Hematopoietic multipotent progenitor cell treated with erythropoietin and hydrocortisone succinate and interleukin-3 and kit ligand, for 8 days (in vitro differentiated cells): ENCODE results near the gene ILRUN.
"Not testable (repeated sequence)": the region's sequence is repeated elsewhere in the genome, so short reads cannot be mapped to it uniquely, and the experiment has no call there.

Experiments
- DNase-seq: peaks from one replicate; pipeline ENCODE4 v3.0.0-alpha.2; 2015

ILRUN gene

DNA sequence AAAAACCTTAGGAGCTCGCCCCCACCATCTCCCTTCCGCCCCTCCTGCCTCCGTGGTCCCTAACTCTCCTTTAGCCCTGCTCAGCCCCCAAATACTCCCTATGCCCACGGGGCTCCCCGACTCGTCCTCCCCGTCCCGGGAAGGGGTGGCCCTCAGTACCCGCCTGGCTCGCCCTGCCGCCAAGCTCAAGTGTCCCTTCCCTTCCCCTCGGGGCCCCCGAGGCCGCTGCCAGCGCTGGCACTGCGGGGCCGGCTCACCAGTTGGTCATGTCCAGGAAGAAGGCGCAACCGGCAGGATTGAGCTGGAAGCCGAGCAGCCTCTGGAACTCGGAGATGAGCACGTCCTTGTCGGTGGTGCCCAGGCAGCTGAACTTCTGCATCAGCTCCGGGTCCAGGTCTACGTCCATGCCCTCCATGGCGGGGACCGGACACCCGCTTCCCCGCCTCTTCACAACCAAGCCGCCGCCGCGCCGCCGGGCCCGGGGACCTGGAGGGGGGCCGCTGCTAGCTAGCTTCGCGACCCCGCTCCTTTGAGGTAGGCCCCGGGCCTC, 303 bp downstream of the ILRUN start:
- DNase-seq = peak; percentile 23

- DNase-seq = no peak
Measured at GRCh38 chr6:34695729-34696188, 808 bp downstream of the ILRUN start.

GRCh38 chr6:34692280-34692679, 4.3 kb downstream of the ILRUN start:
- DNase-seq = no peak

GRCh38 chr6:34689742-34690141, 6.8 kb downstream of the ILRUN start:
- DNase-seq = no peak

DNA sequence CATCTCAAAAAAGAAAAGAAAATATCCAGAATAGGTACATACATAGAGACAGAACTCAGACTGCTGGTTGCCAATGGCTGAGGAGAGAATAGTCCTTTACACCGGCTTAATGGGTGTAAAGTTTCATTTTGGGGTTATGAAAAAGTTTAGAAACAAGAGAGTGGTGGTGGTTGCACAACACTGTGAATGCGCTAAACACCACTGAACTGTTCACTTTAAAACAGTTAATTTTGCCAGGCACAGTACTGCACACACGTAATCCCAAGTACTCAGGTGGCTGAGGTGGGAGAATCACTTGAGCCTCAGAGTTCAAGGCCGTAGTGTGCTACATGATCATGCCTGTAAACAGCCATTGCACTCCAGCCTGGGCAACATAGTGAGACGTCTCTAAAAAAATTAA, 7.6 kb downstream of the ILRUN start:
- no peak for DNase-seq

DNA sequence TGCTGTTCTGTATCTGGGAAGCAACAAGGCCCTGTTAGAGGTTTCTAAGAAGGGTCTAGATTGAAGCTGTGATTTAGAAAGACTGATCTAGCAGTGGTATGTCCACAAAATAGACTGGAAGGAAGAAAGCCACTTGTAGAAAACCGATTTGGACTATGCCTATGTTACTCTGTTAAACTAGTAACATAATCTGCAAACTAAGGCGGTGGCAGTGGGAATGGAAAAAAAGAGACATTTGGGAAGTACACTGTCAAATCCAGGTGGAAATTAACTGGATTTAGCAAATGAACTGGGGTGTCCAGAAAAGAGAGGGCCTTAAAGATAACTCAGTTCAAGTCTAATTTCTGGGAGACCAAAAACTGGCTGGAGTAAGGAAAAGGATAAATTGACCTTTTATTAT, 11.6 kb downstream of the ILRUN start:
- no peak for DNase-seq

DNA sequence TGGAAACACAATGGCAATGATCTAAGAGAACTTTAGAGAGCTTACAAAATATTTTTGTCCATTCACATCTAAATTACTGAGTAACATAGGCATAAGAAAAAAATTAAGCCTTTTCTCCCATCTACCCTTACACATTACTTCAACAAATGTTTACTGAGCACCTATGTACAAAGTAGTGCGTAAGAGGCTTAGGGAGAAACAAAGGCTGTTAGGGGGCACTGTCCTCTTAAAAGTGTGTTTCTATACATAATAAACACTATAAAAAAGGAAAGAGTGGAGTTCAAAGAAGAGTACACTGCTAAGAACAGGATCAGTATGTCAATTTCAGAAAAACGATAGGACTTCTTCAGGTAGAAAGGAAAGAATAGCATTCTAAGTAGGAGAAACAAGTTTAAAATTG, 12.2 kb downstream of the ILRUN start:
- DNase-seq = no peak

DNA sequence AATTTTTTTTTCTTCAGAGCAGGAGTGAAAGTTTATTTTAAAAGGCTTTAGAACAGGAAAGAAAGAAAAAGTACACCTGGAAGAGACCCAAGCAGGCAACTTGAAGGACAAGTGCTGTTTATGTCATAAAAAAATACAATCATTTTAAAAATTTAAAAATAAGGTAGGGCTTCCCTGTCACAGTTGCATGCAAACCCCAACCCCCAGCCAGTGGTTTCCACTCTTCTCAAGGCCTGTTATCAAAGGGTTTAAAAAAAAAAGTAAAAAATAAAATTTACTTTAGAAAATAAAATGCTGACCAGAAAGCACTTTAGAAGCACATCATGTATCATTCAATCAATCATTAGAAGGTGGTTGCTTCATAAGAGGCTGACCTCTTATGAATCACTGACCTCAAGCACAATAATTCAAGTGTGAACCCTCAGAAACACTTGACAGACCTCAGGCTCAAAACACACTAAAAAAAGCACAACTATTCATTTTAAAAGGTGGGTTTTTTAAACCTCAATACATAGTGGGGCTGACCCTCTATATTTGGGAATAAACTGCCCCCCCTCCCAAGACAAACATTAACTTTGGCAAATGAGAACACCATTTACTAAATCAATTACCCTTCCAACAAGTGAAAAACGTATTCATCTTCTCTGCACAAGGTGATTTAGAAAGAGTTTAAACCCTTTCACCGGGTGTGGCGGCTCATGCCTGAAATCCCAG, 15.6 kb downstream of the ILRUN start:
- DNase-seq = no peak

DNA sequence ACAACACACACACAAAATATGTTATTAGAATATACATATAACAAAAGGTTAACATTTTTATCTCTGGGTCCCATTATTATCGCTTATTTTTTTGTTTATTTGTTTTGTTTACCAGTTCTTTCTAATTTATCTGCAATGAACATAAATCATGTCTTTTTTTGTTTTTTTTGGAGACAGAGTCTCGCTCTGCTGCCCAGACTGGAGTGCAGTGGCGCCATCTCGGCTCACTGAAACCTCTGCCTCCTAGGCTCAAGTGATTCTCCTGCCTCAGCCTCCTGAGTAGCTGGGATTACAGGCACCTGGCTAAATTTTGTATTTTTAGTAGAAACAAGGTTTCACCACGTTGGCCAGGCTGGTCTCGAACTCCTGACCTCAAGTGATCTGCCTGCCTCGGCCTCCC, 16.3 kb downstream of the ILRUN start:
- DNase-seq = not testable (repeated sequence)

GRCh38 chr6:34679552-34680253, 16.9 kb downstream of the ILRUN start:
- DNase-seq = no peak

DNA sequence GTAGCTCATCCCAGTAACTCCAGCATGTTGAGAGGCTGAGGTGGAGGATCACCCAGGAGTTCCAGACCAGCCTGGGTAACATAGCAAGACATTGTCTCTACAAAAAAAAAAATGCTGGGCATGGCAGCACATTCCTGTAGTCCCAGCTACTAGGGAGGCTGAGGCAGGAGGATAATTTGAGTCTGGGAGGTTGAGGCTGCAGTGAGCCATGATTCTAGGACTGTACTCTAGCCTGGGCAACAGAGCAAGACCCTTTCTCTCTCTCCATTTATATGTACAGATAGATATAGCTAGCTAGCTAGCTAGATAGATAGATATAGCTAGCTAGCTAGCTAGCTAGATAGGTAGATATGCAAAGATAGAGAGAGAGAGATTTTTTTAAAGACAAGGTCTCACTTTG, 20.4 kb downstream of the ILRUN start:
- DNase-seq = no peak

GRCh38 chr6:34674930-34675329, 21.6 kb downstream of the ILRUN start:
- DNase-seq = not testable (repeated sequence)

DNA sequence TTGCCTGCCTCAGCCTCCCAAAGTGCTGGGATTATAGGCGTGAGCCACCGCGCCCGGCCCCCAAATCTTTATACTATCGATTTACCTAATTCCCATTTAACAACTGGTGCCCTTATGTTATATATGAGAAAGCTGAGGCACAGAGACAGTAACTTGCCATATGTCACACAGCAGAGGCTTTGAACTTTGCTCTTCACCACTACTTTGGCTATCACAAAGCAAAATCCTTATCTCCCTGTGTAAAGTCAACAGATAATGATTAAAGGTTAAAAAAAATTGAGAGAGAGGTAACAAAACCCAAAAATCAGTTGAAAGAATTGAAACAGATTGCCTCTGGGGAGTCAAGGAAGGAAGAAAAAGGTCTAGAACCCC, 22.3 kb downstream of the ILRUN start:
- DNase-seq = no peak

- no peak for DNase-seq
Measured at GRCh38 chr6:34673064-34673463, 23.5 kb downstream of the ILRUN start.

DNA sequence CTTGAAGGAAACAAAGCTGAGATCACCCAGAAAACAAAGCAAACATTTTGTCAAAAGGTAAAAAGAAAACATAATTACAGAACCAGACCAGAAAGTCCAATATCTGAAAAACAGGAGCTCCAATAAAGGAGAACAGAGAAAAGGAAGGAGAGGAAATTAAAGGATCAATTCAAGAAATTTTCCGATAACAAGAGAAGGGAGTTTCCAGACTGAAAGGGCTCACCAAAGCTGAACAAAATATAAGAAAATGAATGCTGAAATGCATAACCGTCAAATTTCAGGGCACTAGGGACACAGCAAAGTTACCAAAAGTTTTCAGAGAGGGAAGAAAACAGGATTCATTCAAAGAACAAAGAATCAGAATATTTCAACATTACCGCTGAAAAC, 23.9 kb downstream of the ILRUN start:
- no peak for DNase-seq

DNA sequence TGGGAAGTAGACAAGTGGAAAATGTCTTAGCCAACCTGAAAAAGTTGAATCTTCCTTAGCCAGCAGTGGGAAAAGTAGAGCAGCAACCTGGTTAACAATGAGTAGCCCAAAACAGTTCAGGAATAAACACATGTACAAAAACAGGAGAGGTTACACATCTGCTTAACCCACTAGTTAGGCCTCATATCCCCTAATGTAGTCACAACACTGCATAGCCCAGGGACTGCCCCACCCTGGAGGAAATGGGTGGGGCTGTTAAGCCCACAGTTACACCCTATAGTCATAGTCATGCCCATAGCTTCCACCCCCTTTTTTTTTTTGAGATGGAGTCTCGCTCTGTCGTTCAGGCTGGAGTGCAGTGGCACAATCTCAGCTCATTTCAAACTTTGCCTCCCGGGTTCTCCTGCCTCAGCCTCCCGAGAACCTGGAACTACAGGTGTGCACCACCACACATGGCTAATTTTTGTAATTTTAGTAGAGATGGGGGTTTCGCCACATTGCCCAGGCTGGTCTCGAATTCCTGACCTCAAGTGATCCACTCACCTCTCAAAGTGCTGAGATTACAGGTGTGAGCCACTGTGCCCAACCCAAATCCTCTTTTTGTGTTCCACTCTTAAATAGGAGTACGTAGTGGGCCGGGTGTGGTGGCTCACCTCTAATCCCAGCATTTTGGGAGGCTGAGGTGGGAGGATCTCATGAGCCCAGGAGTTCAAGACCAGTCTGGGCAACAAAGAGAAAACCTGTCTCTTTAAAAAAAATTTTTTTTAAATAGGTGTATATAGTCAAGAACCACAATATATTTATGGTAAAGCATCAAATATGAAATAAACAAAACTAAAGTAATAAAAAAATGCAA, 24.5 kb downstream of the ILRUN start:
- DNase-seq = peak; percentile 92

GRCh38 chr6:34671367-34671766, 25.2 kb downstream of the ILRUN start:
- DNase-seq = no peak

GRCh38 chr6:34668799-34669198, 27.8 kb downstream of the ILRUN start:
- not testable (repeated sequence) for DNase-seq

GRCh38 chr6:34667481-34668238, 28.9 kb downstream of the ILRUN start:
- no peak for DNase-seq

DNA sequence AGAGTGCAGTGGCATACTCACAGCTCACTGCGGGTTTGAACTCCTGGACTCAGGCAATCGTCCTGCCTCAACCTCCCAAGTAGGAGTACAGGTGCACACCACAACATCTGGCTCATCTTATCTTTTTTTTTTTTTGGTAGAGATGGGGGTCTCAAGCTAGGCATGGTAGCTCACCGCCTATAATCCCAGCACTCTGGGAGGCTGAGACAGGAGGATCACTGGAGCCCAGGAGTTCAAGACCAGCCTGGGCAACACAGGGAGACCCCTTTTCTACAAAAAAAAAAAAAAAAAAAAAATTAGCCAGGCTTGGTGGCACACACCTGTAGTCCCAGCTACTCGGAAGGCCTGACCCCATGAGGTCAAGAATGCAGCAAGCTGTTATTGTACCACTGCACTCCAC, 31.5 kb downstream of the ILRUN start:
- no peak for DNase-seq

- peak; percentile 88 for DNase-seq
Measured at GRCh38 chr6:34664256-34664971, 32.2 kb downstream of the ILRUN start.

DNA sequence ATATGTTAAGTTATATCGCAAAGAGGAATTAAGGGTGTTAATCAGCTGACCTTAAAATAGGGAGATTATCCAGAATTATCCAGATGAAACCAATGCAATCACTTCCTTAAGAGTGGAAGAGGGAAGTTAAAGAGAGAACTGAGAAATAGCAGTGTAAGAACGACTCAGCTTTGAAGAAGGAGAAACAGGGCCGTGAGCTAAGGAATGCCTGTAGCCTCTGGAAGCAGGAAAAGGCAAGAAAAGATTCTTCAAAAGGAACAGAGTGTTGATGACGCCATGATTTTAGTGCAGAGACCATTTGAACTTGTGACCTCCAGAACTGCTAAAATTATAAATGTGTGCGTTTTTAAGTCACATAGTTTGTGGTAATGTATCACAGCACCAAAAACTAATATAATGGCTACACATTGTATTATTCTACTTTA, 32.7 kb downstream of the ILRUN start:
- DNase-seq = peak; percentile 34
